ENCODE data around the gene ANKRD33. TPM values are rescaled to one million over a fixed set of nuclear protein-coding genes. Genes with fewer than 3 reads are reported as not detected.

ANKRD33 gene
- total RNA-seq, 2 experiments from 2014 or later, result not detected

DNA sequence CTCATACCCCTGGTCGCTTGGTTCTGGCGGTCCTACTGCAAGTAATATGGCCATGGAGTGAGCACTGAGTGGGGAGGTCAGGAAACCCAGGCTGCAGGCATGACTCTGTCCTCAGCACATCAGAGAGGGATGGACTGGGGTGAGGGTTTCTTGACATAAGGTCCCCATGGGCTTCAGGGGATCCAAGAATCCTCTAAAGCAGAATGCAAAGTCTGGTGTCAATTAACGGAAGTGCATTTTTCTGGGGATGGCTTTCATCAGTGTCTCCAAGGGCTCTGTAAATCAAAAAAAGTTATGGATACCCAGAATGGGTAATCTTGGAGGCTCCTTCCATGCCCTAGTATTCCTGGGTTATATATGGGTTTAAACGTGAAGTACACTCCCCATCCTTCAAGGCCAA, 43.0 kb upstream of the ANKRD33 start:
- intact Hi-C loops (cut with micrococcal nuclease; ENCODE audit: unreplicated experiment), result no loop called here
- Histone ChIP-seq H3K27ac (ENCODE audit: low read depth, low read length, poor library complexity, severe bottlenecking) (no peak overlapping the region), H3K4me2 (ENCODE audit: low read length) (no peak overlapping the region), H2AFZ (ENCODE audit: low read length) (no peak overlapping the region), H3K9me2 (ENCODE audit: insufficient read depth, low read length) (no peaks in the 10 kb centered on the region), H3K36me3 (ENCODE audit: insufficient read depth, low read length) (no peaks in the 10 kb centered on the region), H3K4me3 (ENCODE audit: low read depth, low read length, poor library complexity, severe bottlenecking) (no peak overlapping the region), H4K20me1 (ENCODE audit: insufficient read depth, low read length) (no peaks in the 10 kb centered on the region), H3K4me1 (ENCODE audit: insufficient read depth, low read length, poor library complexity, severe bottlenecking) (no peaks in the 10 kb centered on the region), H3K79me2 (ENCODE audit: insufficient read depth, low read depth, low read length) (no peaks in the 10 kb centered on the region), H3K9me3 (ENCODE audit: low read length) (no peaks in the 10 kb centered on the region)
- ChIA-PET CTCF (ENCODE audit: unreplicated experiment) (no interaction called here), POLR2A (no interaction called here)
- no TSS peak for BruUV-seq (replicated peaks)
- TF ChIP-seq EZH2phosphoT487 (IDR thresholded peaks at IDR 0.05; ENCODE audit: borderline replicate concordance, low read depth, low read length), result no peak
- TF ChIP-seq, protein P1, sequence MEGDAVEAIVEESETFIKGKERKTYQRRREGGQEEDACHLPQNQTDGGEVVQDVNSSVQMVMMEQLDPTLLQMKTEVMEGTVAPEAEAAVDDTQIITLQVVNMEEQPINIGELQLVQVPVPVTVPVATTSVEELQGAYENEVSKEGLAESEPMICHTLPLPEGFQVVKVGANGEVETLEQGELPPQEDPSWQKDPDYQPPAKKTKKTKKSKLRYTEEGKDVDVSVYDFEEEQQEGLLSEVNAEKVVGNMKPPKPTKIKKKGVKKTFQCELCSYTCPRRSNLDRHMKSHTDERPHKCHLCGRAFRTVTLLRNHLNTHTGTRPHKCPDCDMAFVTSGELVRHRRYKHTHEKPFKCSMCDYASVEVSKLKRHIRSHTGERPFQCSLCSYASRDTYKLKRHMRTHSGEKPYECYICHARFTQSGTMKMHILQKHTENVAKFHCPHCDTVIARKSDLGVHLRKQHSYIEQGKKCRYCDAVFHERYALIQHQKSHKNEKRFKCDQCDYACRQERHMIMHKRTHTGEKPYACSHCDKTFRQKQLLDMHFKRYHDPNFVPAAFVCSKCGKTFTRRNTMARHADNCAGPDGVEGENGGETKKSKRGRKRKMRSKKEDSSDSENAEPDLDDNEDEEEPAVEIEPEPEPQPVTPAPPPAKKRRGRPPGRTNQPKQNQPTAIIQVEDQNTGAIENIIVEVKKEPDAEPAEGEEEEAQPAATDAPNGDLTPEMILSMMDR (conservative IDR thresholded peaks at IDR 0.05; ENCODE audit: low read length), result no peak
- DNase-seq (ENCODE audit: low spot score), result no peak

- DNase-seq (ENCODE audit: low spot score), result no peak
- Histone ChIP-seq H3K79me2 (ENCODE audit: insufficient read depth, low read depth, low read length) (no peaks in the 10 kb centered on the region), H2AFZ (ENCODE audit: low read length) (no peak overlapping the region), H3K27ac (ENCODE audit: low read depth, low read length, poor library complexity, severe bottlenecking) (no peak overlapping the region), H3K4me3 (ENCODE audit: low read depth, low read length, poor library complexity, severe bottlenecking) (no peak overlapping the region), H3K36me3 (ENCODE audit: insufficient read depth, low read length) (no peaks in the 10 kb centered on the region), H4K20me1 (ENCODE audit: insufficient read depth, low read length) (no peaks in the 10 kb centered on the region), H3K4me1 (ENCODE audit: insufficient read depth, low read length, poor library complexity, severe bottlenecking) (no peaks in the 10 kb centered on the region), H3K4me2 (ENCODE audit: low read length) (no peak overlapping the region), H3K9me3 (ENCODE audit: low read length) (no peaks in the 10 kb centered on the region), H3K9me2 (ENCODE audit: insufficient read depth, low read length) (no peaks in the 10 kb centered on the region)
- TF ChIP-seq, protein P1 (conservative IDR thresholded peaks at IDR 0.05; ENCODE audit: low read length), result no peak
- no peak for TF ChIP-seq EZH2phosphoT487 (IDR thresholded peaks at IDR 0.05; ENCODE audit: borderline replicate concordance, low read depth, low read length)
- intact Hi-C loops (cut with micrococcal nuclease; ENCODE audit: unreplicated experiment), result no loop called here
- ChIA-PET CTCF (ENCODE audit: unreplicated experiment) (no interaction called here), POLR2A (interaction anchor here (0.5 kb wide), 1 partner anchor 15 kb away, joined by 4 read pairs; no protein-coding TSS in a partner anchor)
- BruUV-seq (replicated peaks), result no TSS peak
Measured at GRCh38 chr12:51845482-51845881, 42.4 kb upstream of the ANKRD33 start.

DNA sequence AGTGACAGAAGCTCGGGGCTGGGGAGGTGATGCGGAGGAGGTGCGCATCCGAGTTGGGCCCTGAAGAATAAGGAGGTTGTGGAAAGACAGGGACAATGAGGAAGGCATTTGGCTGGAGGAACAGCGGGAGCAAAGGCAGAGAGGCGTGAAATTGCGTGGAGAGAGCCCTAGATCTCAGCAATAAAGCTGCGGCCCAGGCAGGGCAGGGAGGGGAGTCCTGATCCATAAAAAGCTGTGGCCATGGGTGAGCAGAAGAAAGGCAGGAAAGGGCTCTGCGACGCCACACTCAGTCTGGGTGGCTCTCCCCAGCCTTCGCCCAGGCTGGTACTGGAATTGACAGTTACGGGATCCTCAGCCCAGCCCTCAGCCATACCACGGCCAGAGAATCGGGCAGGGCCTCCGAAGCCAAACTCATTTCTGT, 41.6 kb upstream of the ANKRD33 start:
- Histone ChIP-seq H3K9me3 (ENCODE audit: low read length) (no peaks in the 10 kb centered on the region), H4K20me1 (ENCODE audit: insufficient read depth, low read length) (no peaks in the 10 kb centered on the region), H3K4me1 (ENCODE audit: insufficient read depth, low read length, poor library complexity, severe bottlenecking) (no peaks in the 10 kb centered on the region), H3K4me2 (ENCODE audit: low read length) (no peak overlapping the region), H3K27ac (ENCODE audit: low read depth, low read length, poor library complexity, severe bottlenecking) (no peak overlapping the region), H3K9me2 (ENCODE audit: insufficient read depth, low read length) (no peaks in the 10 kb centered on the region), H3K79me2 (ENCODE audit: insufficient read depth, low read depth, low read length) (no peaks in the 10 kb centered on the region), H3K4me3 (ENCODE audit: low read depth, low read length, poor library complexity, severe bottlenecking) (no peak overlapping the region), H2AFZ (ENCODE audit: low read length) (no peak overlapping the region), H3K36me3 (ENCODE audit: insufficient read depth, low read length) (no peaks in the 10 kb centered on the region)
- no peak for DNase-seq (ENCODE audit: low spot score)
- no peak for TF ChIP-seq EZH2phosphoT487 (IDR thresholded peaks at IDR 0.05; ENCODE audit: borderline replicate concordance, low read depth, low read length)
- TF ChIP-seq, protein P1 (conservative IDR thresholded peaks at IDR 0.05; ENCODE audit: low read length), result no peak
- intact Hi-C loops (cut with micrococcal nuclease; ENCODE audit: unreplicated experiment), result no loop called here
- ChIA-PET CTCF (ENCODE audit: unreplicated experiment) (no interaction called here), POLR2A (no interaction called here)
- BruUV-seq (replicated peaks), result no TSS peak
